ENCODE data around the gene LRRC27. TPM values are rescaled to one million over a fixed set of nuclear protein-coding genes. Genes with fewer than 3 reads are reported as not detected.

LRRC27 gene
- total and polyA plus RNA-seq, 7 donors, result 2.2 to 8.3 (median 2.5) TPM

- DNase-seq, result no peak
- WGBS, 3 donors, result 60 to 81% (median 70%) methylated on average over 6 of the region's 6 CpGs
- intact Hi-C loops (cut with DNase I), result no loop called here
- TF ChIP-seq, protein P1, sequence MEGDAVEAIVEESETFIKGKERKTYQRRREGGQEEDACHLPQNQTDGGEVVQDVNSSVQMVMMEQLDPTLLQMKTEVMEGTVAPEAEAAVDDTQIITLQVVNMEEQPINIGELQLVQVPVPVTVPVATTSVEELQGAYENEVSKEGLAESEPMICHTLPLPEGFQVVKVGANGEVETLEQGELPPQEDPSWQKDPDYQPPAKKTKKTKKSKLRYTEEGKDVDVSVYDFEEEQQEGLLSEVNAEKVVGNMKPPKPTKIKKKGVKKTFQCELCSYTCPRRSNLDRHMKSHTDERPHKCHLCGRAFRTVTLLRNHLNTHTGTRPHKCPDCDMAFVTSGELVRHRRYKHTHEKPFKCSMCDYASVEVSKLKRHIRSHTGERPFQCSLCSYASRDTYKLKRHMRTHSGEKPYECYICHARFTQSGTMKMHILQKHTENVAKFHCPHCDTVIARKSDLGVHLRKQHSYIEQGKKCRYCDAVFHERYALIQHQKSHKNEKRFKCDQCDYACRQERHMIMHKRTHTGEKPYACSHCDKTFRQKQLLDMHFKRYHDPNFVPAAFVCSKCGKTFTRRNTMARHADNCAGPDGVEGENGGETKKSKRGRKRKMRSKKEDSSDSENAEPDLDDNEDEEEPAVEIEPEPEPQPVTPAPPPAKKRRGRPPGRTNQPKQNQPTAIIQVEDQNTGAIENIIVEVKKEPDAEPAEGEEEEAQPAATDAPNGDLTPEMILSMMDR (IDR thresholded peaks at IDR 0.05), result no peak
- ATAC-seq, result peak in 3 of 4 donors; percentile 12 to 31 (median 31)
- no peaks in the 10 kb centered on the region for H3K27me3 ChIP-seq (ENCODE audit: insufficient read depth in 3 of 3, low read length in 2 of 3)
- no peaks in the 10 kb centered on the region for H3K9me3 ChIP-seq
- H3K27ac ChIP-seq, result no peak overlapping the region
- H3K36me3 ChIP-seq (ENCODE audit: insufficient read depth in 1 of 2, low read depth in 1 of 2), result peaks cover 0 to 4% of the 10 kb centered on the region in 2 donors
- H3K4me1 ChIP-seq, result peaks cover 13% of the 10 kb centered on the region
- H3K4me3 ChIP-seq, result no peak overlapping the region
These were observed 9.4 kb upstream of the LRRC27 start for GRCh38 chr10:132322586-132323048.

DNA sequence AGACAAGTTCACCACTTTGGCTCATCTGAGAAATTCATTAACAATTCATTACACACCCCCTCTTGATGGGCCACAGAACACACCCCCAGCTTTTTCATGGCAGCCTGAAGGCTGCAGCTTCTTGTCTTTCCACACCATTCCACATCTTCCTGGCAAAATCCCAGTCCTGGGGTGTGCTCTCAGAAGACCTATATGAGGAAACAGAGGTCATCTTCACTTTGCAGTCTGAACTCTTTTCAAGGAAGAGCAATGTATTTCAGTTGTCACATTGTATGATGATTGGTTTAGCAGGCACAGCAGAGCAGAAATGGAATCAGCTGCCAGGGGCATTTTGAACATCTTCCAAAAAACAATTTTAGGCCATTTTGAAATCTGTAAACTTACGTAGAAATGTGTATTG lies 7.8 kb upstream of the LRRC27 start:
- Histone ChIP-seq H3K27ac (no peak overlapping the region), H3K4me3 (no peak overlapping the region), H3K9me3 (no peaks in the 10 kb centered on the region), H3K36me3 (ENCODE audit: insufficient read depth in 1 of 2, low read depth in 1 of 2) (peaks cover 0 to 4% of the 10 kb centered on the region in 2 donors), H3K27me3 (ENCODE audit: insufficient read depth in 3 of 3, low read length in 2 of 3) (no peaks in the 10 kb centered on the region), H3K4me1 (peaks cover 15% of the 10 kb centered on the region)
- DNase-seq (no peak), ATAC-seq (no peak)
- TF ChIP-seq, protein P1 (IDR thresholded peaks at IDR 0.05), result no peak
- intact Hi-C loops (cut with DNase I), result no loop called here
- WGBS, 3 donors, result 71 to 77% (median 72%) methylated on average over 1 of the region's 1 CpG

GRCh38 chr10:132326344-132326889 lies 5.6 kb upstream of the LRRC27 start:
- TF ChIP-seq, protein P1 (IDR thresholded peaks at IDR 0.05), result no peak
- Histone ChIP-seq H3K27me3 (ENCODE audit: insufficient read depth in 3 of 3, low read length in 2 of 3) (no peaks in the 10 kb centered on the region), H3K4me3 (no peak overlapping the region), H3K4me1 (peaks cover 22% of the 10 kb centered on the region), H3K9me3 (no peaks in the 10 kb centered on the region), H3K36me3 (ENCODE audit: insufficient read depth in 1 of 2, low read depth in 1 of 2) (peaks cover 0 to 4% of the 10 kb centered on the region in 2 donors), H3K27ac (no peak overlapping the region)
- WGBS, 3 donors, result 73 to 86% (median 81%) methylated on average over 11 of the region's 11 CpGs
- ATAC-seq (no peak), DNase-seq (no peak)
- intact Hi-C loops (cut with DNase I), result no loop called here

- Histone ChIP-seq H3K36me3 (ENCODE audit: insufficient read depth in 1 of 2, low read depth in 1 of 2) (peaks cover 0 to 4% of the 10 kb centered on the region in 2 donors), H3K27me3 (ENCODE audit: insufficient read depth in 3 of 3, low read length in 2 of 3) (no peaks in the 10 kb centered on the region), H3K27ac (no peak overlapping the region), H3K4me1 (peaks cover 22% of the 10 kb centered on the region), H3K4me3 (no peak overlapping the region), H3K9me3 (no peaks in the 10 kb centered on the region)
- TF ChIP-seq, protein P1 (IDR thresholded peaks at IDR 0.05), result no peak
- 77 to 81% (median 77%) methylated on average over 4 of the region's 4 CpGs for WGBS, 3 donors
- intact Hi-C loops (cut with DNase I), result no loop called here
- no peak for ATAC-seq
- DNase-seq, result no peak
These were observed 5.1 kb upstream of the LRRC27 start for GRCh38 chr10:132326925-132327324.

GRCh38 chr10:132328106-132328505 lies 3.9 kb upstream of the LRRC27 start:
- intact Hi-C loops (cut with DNase I), result no loop called here
- ATAC-seq (no peak), DNase-seq (no peak)
- 93 to 97% (median 95%) methylated on average over 9 of the region's 9 CpGs for WGBS, 3 donors
- H3K27me3 ChIP-seq (ENCODE audit: insufficient read depth in 3 of 3, low read length in 2 of 3), result no peaks in the 10 kb centered on the region
- TF ChIP-seq, protein P1 (IDR thresholded peaks at IDR 0.05), result no peak
- peaks cover 0 to 4% of the 10 kb centered on the region in 2 donors for H3K36me3 ChIP-seq (ENCODE audit: insufficient read depth in 1 of 2, low read depth in 1 of 2)
- H3K4me3 ChIP-seq, result no peak overlapping the region
- peaks cover 29% of the 10 kb centered on the region for H3K4me1 ChIP-seq
- H3K9me3 ChIP-seq, result no peaks in the 10 kb centered on the region
- no peak overlapping the region for H3K27ac ChIP-seq
